ENCODE measurements around the gene CCDC158. TPM values are rescaled to one million over a fixed set of nuclear protein-coding genes. Genes with fewer than 3 reads are reported as not detected.

The CCDC158 gene
- total and polyA plus RNA-seq, 7 experiments from 2014 or later = not detected

DNA sequence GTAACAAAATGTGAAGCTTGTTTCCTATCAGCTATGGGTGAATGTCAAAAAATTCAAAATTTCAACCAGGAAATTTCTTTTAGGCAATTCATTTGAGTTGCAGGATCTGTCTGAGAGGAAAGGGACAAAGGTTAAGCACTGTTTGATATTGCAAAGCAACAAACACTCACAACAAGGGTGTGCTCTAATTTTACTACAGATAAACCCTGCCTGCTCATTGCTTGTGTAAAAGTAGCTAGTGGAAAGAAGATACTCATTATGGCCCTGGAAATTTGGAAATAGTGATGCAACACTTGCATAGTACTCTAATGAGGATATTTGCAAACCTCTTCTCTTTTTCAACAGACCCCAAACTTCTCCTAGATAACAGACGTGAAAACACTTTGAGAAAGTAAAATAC is 142.4 kb downstream of the CCDC158 start:
- H3K4me3 Mint-ChIP-seq = no peak overlapping the region
- no peak for ATAC-seq
- H3K27me3 Mint-ChIP-seq = peaks cover 12 to 26% (median 22%) of the 10 kb centered on the region in 5 donors
- no peak for DNase-seq
- H3K36me3 Mint-ChIP-seq = no peaks in the 10 kb centered on the region
- intact Hi-C loops (cut with micrococcal nuclease) = loop anchor here in 1 of 2 donors (5.0 kb wide), 1 partner anchor 229 kb away; no protein-coding TSS in a partner anchor
- Histone ChIP-seq H3K9me3 (ENCODE audit: control insufficient read depth in 2 of 3, low read length in 3 of 3) (no peaks in the 10 kb centered on the region), H3K27me3 (ENCODE audit: control insufficient read depth in 2 of 2, insufficient read depth in 2 of 2, low read length in 2 of 2) (no peaks in the 10 kb centered on the region), H3K36me3 (ENCODE audit: control insufficient read depth in 2 of 3, insufficient read depth in 3 of 3, low read length in 3 of 3) (no peaks in the 10 kb centered on the region), H3K4me1 (ENCODE audit: control insufficient read depth in 2 of 2, insufficient read depth in 2 of 2, low read length in 2 of 2) (no peaks in the 10 kb centered on the region), H3K4me3 (ENCODE audit: low read length) (no peak overlapping the region), H3K27ac (ENCODE audit: low read depth, low read length) (no peak overlapping the region)
- peaks cover 0 to 5% (median 0%) of the 10 kb centered on the region in 7 donors for H3K4me1 Mint-ChIP-seq
- POLR2A ChIA-PET = no interaction called here
- no peaks in the 10 kb centered on the region for H3K9me3 Mint-ChIP-seq
- CTCF ChIA-PET = interaction anchor here (1.1 to 3.2 kb wide), 2 partner anchors 99 kb away, joined by 3 to 20 read pairs; no protein-coding TSS in a partner anchor
- no peak overlapping the region for H3K27ac Mint-ChIP-seq

DNA sequence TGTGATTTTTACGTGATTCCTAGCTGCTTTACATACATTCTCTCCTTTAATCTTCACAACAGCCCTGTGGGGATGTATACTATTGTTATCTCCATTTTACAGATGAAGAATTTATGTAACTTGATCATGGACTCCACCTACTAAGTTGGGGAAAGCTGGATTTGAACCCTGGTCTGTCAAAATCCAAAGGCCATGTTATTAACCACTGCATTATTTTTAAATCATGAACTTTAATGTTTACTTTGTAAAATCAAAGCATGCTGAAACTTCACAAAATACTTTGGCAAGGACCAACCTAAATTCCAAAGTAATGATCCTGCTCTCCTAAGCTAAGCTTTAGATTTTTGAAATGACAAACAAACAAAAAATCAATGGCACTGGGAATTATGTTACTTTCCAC is 143.3 kb downstream of the CCDC158 start:
- Histone ChIP-seq H3K4me3 (ENCODE audit: low read length) (no peak overlapping the region), H3K27ac (ENCODE audit: low read depth, low read length) (no peak overlapping the region), H3K4me1 (ENCODE audit: control insufficient read depth in 2 of 2, insufficient read depth in 2 of 2, low read length in 2 of 2) (no peaks in the 10 kb centered on the region), H3K9me3 (ENCODE audit: control insufficient read depth in 2 of 3, low read length in 3 of 3) (no peaks in the 10 kb centered on the region), H3K27me3 (ENCODE audit: control insufficient read depth in 2 of 2, insufficient read depth in 2 of 2, low read length in 2 of 2) (no peaks in the 10 kb centered on the region), H3K36me3 (ENCODE audit: control insufficient read depth in 2 of 3, insufficient read depth in 3 of 3, low read length in 3 of 3) (no peaks in the 10 kb centered on the region)
- Mint-ChIP-seq H3K27me3 (peaks cover 12 to 29% (median 24%) of the 10 kb centered on the region in 5 donors), H3K4me3 (no peak overlapping the region), H3K4me1 (peaks cover 0 to 5% (median 0%) of the 10 kb centered on the region in 7 donors), H3K27ac (no peak overlapping the region), H3K36me3 (no peaks in the 10 kb centered on the region), H3K9me3 (no peaks in the 10 kb centered on the region)
- DNase-seq (no peak), ATAC-seq (no peak)
- intact Hi-C loops (cut with micrococcal nuclease) = loop anchor here in 1 of 2 donors (5.0 kb wide), 1 partner anchor 230 kb away; no protein-coding TSS in a partner anchor
- POLR2A ChIA-PET = no interaction called here
- CTCF ChIA-PET = interaction anchor here (0.5 to 3.2 kb wide), 2 partner anchors 100 to 1123 kb away, joined by 7 to 20 read pairs; no protein-coding TSS in a partner anchor

DNA sequence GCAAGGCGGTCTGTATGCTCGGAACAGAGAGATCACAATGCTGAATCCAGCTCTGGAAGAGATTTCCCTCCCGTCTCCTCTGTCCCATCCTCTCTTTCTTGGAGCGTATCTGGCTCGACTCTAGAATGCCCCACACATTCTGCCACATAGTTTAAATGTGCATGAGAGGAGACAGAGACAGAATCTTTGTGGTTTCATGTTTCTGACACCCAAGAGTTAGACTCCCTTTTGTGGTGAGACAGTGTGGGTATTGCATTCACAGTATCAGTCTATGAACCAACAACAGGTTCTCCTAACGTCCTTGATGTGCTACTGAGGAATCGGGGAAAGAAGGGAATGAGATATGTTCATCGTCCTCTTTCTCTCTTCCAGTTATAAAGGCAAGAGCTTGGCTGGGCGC is 144.1 kb downstream of the CCDC158 start:
- CTCF ChIA-PET = no interaction called here
- H3K4me3 Mint-ChIP-seq = no peak overlapping the region

DNA sequence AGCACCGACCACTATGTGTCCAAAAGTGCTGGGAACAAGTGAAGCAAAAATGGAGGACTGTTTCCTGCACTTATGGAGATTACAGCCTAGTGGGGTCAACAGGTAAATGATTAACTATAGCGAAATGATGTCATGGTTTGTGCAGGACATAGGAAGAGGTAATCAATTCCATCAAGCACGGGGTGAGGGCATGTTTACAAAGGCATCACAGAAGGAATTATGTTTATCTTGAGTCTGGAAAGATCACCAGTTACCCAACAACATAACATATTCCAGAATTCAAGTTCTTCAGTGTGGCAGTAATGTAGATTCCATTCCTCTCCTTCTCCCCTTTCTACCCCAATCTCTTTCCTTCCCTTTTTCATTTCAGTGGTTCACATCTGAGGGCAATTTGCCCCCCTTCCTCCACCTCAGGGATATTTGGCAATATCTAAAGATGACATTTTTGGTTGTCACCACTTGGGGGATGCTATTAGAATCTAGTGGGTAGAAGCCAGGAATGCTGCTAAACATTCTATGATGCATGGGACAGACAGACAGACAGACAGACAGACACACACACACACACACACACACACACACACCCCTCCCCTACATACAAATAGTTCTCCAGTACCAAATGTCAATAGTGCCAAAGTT is 145.3 kb downstream of the CCDC158 start:
- ChIA-PET CTCF (no interaction called here), POLR2A (no interaction called here)
- H3K9me3 Mint-ChIP-seq = peaks cover 0 to 1% (median 0%) of the 10 kb centered on the region in 11 donors
- H3K36me3 Mint-ChIP-seq = no peaks in the 10 kb centered on the region
- Histone ChIP-seq H3K4me1 (ENCODE audit: control insufficient read depth in 2 of 2, insufficient read depth in 2 of 2, low read length in 2 of 2) (no peaks in the 10 kb centered on the region), H3K4me3 (ENCODE audit: low read length) (no peak overlapping the region), H3K9me3 (ENCODE audit: control insufficient read depth in 2 of 3, low read length in 3 of 3) (no peaks in the 10 kb centered on the region), H3K27ac (ENCODE audit: low read depth, low read length) (no peak overlapping the region), H3K27me3 (ENCODE audit: control insufficient read depth in 2 of 2, insufficient read depth in 2 of 2, low read length in 2 of 2) (no peaks in the 10 kb centered on the region), H3K36me3 (ENCODE audit: control insufficient read depth in 2 of 3, insufficient read depth in 3 of 3, low read length in 3 of 3) (no peaks in the 10 kb centered on the region)
- H3K27ac Mint-ChIP-seq = no peak overlapping the region
- no peak overlapping the region for H3K4me3 Mint-ChIP-seq
- DNase-seq = no peak
- no peak for ATAC-seq
- peaks cover 16 to 43% (median 24%) of the 10 kb centered on the region in 5 donors for H3K27me3 Mint-ChIP-seq
- H3K4me1 Mint-ChIP-seq = peaks cover 0 to 5% (median 0%) of the 10 kb centered on the region in 7 donors
- intact Hi-C loops (cut with micrococcal nuclease) = loop anchor here in 1 of 2 donors (5.0 kb wide), 1 partner anchor 232 kb away; no protein-coding TSS in a partner anchor

More for the DNA sequence above, 144.1 kb downstream of the CCDC158 start:
- no peak overlapping the region for H3K27ac ChIP-seq (ENCODE audit: low read depth, low read length)
- no peaks in the 10 kb centered on the region for H3K36me3 Mint-ChIP-seq
- no peak overlapping the region for H3K4me3 ChIP-seq (ENCODE audit: low read length)
- H3K4me1 Mint-ChIP-seq = peaks cover 0 to 5% (median 0%) of the 10 kb centered on the region in 7 donors
- no peak for DNase-seq
- H3K36me3 ChIP-seq (ENCODE audit: control insufficient read depth in 2 of 3, insufficient read depth in 3 of 3, low read length in 3 of 3) = no peaks in the 10 kb centered on the region
- intact Hi-C loops (cut with micrococcal nuclease) = loop anchor here in 1 of 2 donors (5.0 kb wide), 1 partner anchor 230 kb away; no protein-coding TSS in a partner anchor
- H3K9me3 Mint-ChIP-seq = no peaks in the 10 kb centered on the region
- peak; percentile 51 for ATAC-seq
- H3K27me3 Mint-ChIP-seq = peaks cover 12 to 37% (median 24%) of the 10 kb centered on the region in 5 donors
- no peaks in the 10 kb centered on the region for H3K27me3 ChIP-seq (ENCODE audit: control insufficient read depth in 2 of 2, insufficient read depth in 2 of 2, low read length in 2 of 2)
- no peak overlapping the region for H3K27ac Mint-ChIP-seq
- POLR2A ChIA-PET = no interaction called here
- no peaks in the 10 kb centered on the region for H3K4me1 ChIP-seq (ENCODE audit: control insufficient read depth in 2 of 2, insufficient read depth in 2 of 2, low read length in 2 of 2)
- H3K9me3 ChIP-seq (ENCODE audit: control insufficient read depth in 2 of 3, low read length in 3 of 3) = no peaks in the 10 kb centered on the region

DNA sequence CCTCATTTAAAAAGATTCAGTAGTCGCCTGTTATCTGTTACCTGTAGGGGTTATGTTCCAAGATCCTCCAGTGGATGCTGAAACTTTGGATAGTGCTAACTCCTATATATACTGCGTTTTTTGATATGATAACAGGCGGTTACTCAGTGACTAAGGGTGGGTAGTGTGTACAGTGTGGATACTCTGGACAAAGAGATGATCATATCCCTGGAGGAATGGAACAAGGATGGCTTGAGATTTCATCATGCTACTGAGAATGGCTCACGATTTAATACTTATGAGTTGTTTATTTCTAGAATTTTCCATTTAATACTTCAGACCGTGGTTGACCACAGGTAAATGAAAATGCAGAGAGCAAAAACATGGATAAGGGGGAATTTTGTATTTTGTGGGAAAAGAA is 147.9 kb downstream of the CCDC158 start:
- intact Hi-C loops (cut with micrococcal nuclease) = no loop called here
- no peaks in the 10 kb centered on the region for H3K36me3 Mint-ChIP-seq

DNA sequence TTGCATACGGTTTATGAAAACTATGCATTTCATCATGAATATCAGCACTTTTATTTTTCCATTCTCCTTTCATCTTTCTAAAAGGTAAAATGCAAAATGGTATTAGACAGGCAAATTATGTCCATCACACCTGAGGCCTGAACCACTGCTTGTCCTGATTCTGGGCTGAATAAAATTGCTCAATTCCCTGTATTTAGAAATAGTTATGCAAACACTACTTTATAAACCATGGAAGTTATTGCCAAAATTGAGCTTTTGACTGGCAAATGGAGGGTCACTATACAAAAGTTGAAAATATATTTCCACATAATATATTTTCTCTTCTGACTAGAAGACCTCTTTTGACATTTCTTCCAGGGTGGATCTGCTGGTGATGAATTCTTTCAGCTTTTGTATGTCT is 148.4 kb downstream of the CCDC158 start:
- H3K4me1 Mint-ChIP-seq = peaks cover 0 to 5% (median 0%) of the 10 kb centered on the region in 7 donors
- Histone ChIP-seq H3K27me3 (ENCODE audit: control insufficient read depth in 2 of 2, insufficient read depth in 2 of 2, low read length in 2 of 2) (no peaks in the 10 kb centered on the region), H3K4me1 (ENCODE audit: control insufficient read depth in 2 of 2, insufficient read depth in 2 of 2, low read length in 2 of 2) (no peaks in the 10 kb centered on the region), H3K27ac (ENCODE audit: low read depth, low read length) (no peak overlapping the region), H3K4me3 (ENCODE audit: low read length) (no peak overlapping the region), H3K36me3 (ENCODE audit: control insufficient read depth in 2 of 3, insufficient read depth in 3 of 3, low read length in 3 of 3) (no peaks in the 10 kb centered on the region), H3K9me3 (ENCODE audit: control insufficient read depth in 2 of 3, low read length in 3 of 3) (no peaks in the 10 kb centered on the region)
- peaks cover 0 to 1% (median 0%) of the 10 kb centered on the region in 11 donors for H3K9me3 Mint-ChIP-seq
- intact Hi-C loops (cut with micrococcal nuclease) = no loop called here
- no peak for DNase-seq
- H3K4me3 Mint-ChIP-seq = no peak overlapping the region
- no peak for ATAC-seq
- no peaks in the 10 kb centered on the region for H3K36me3 Mint-ChIP-seq
- no peak overlapping the region for H3K27ac Mint-ChIP-seq
- CTCF ChIA-PET = no interaction called here
- peaks cover 18 to 40% (median 22%) of the 10 kb centered on the region in 5 donors for H3K27me3 Mint-ChIP-seq
- POLR2A ChIA-PET = no interaction called here

More for the DNA sequence above, 147.9 kb downstream of the CCDC158 start:
- no peaks in the 10 kb centered on the region for H3K4me1 ChIP-seq (ENCODE audit: control insufficient read depth in 2 of 2, insufficient read depth in 2 of 2, low read length in 2 of 2)
- CTCF ChIA-PET = no interaction called here
- Mint-ChIP-seq H3K27me3 (peaks cover 18 to 40% (median 22%) of the 10 kb centered on the region in 5 donors), H3K27ac (no peak overlapping the region), H3K4me3 (no peak overlapping the region), H3K9me3 (peaks cover 0 to 1% (median 0%) of the 10 kb centered on the region in 11 donors), H3K4me1 (peaks cover 0 to 5% (median 0%) of the 10 kb centered on the region in 7 donors)
- DNase-seq (no peak), ATAC-seq (no peak)
- no peaks in the 10 kb centered on the region for H3K36me3 ChIP-seq (ENCODE audit: control insufficient read depth in 2 of 3, insufficient read depth in 3 of 3, low read length in 3 of 3)
- H3K9me3 ChIP-seq (ENCODE audit: control insufficient read depth in 2 of 3, low read length in 3 of 3) = no peaks in the 10 kb centered on the region
- no peak overlapping the region for H3K27ac ChIP-seq (ENCODE audit: low read depth, low read length)
- H3K4me3 ChIP-seq (ENCODE audit: low read length) = no peak overlapping the region
- H3K27me3 ChIP-seq (ENCODE audit: control insufficient read depth in 2 of 2, insufficient read depth in 2 of 2, low read length in 2 of 2) = no peaks in the 10 kb centered on the region
- POLR2A ChIA-PET = no interaction called here

DNA sequence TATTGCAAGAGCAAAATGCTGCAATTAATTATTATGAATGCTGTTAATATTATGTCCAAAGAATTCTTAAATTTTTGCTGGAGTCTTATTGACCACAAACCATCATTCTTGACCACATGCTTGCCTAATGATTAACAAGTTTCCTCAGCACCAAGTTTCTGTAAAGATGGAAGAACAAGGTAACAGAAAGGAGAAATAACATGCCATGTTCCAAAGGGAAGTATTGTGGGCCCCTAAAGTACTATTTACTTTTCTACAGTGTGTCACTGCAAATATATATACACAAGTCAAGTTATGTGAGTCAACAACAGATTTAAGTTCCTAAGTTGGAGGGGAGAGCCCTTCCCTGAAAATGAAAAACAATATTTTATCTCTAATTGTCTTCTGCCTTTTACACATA is 148.9 kb downstream of the CCDC158 start:
- H3K27ac Mint-ChIP-seq = no peak overlapping the region
- Histone ChIP-seq H3K9me3 (ENCODE audit: control insufficient read depth in 2 of 3, low read length in 3 of 3) (no peaks in the 10 kb centered on the region), H3K4me1 (ENCODE audit: control insufficient read depth in 2 of 2, insufficient read depth in 2 of 2, low read length in 2 of 2) (no peaks in the 10 kb centered on the region), H3K27ac (ENCODE audit: low read depth, low read length) (no peak overlapping the region), H3K27me3 (ENCODE audit: control insufficient read depth in 2 of 2, insufficient read depth in 2 of 2, low read length in 2 of 2) (no peaks in the 10 kb centered on the region), H3K4me3 (ENCODE audit: low read length) (no peak overlapping the region), H3K36me3 (ENCODE audit: control insufficient read depth in 2 of 3, insufficient read depth in 3 of 3, low read length in 3 of 3) (no peaks in the 10 kb centered on the region)
- DNase-seq (no peak), ATAC-seq (no peak)
- peaks cover 17 to 40% (median 22%) of the 10 kb centered on the region in 5 donors for H3K27me3 Mint-ChIP-seq
- ChIA-PET POLR2A (no interaction called here), CTCF (no interaction called here)
- no peak overlapping the region for H3K4me3 Mint-ChIP-seq
- intact Hi-C loops (cut with micrococcal nuclease) = no loop called here
- peaks cover 0 to 5% (median 0%) of the 10 kb centered on the region in 7 donors for H3K4me1 Mint-ChIP-seq
- H3K36me3 Mint-ChIP-seq = no peaks in the 10 kb centered on the region
- H3K9me3 Mint-ChIP-seq = peaks cover 0 to 1% (median 0%) of the 10 kb centered on the region in 11 donors
